Astrocyte of the spinal cord (primary cell): ENCODE data around the gene MAST4.

ENCODE experiments used
- DNase-seq: peaks from one replicate; pipeline ENCODE4 v3.0.0; 2011; ENCODE audit warnings: low read depth, low spot score
- H3K4me3 ChIP-seq: 2 replicates; pipeline ENCODE4 v1.5.1; 2011; ENCODE audit warnings: low read depth, mild to moderate bottlenecking, low read length, moderate library complexity
- in situ Hi-C: cut with HindIII; loops from 2 replicates; pipeline ENCODE4 v1.10.0; 2017; ENCODE audit warnings: low sequenced_read_pairs
- TF ChIP-seq, protein P1 (sequence below): IDR thresholded peaks from 2 replicates; pipeline ENCODE4 v1.5.1; 2012; ENCODE audit warnings: low read depth, mild to moderate bottlenecking, low read length, inconsistent platforms

Gene MAST4

DNA sequence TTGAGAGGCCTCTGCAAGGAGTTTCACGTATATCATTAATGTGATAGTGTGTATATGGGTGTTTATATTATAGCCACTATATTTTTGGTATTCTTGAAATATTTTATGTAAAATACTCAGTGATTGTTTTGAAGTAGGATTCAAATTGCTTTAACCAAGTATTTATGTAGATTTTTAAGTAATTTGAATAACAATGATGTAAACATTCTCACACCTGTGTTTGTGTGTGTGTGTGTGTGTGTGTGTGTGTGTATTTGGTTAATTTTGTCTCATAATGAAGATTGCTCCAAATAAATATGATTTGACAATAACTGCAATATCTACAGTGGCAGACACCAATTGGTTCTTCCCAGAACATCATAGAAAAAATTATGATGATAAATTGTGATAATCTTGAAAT, 307.0 kb downstream of the MAST4 start:
- no peak overlapping the region for H3K4me3 ChIP-seq
- TF ChIP-seq, protein P1, sequence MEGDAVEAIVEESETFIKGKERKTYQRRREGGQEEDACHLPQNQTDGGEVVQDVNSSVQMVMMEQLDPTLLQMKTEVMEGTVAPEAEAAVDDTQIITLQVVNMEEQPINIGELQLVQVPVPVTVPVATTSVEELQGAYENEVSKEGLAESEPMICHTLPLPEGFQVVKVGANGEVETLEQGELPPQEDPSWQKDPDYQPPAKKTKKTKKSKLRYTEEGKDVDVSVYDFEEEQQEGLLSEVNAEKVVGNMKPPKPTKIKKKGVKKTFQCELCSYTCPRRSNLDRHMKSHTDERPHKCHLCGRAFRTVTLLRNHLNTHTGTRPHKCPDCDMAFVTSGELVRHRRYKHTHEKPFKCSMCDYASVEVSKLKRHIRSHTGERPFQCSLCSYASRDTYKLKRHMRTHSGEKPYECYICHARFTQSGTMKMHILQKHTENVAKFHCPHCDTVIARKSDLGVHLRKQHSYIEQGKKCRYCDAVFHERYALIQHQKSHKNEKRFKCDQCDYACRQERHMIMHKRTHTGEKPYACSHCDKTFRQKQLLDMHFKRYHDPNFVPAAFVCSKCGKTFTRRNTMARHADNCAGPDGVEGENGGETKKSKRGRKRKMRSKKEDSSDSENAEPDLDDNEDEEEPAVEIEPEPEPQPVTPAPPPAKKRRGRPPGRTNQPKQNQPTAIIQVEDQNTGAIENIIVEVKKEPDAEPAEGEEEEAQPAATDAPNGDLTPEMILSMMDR: no peak
- in situ Hi-C loops: no loop called here
- no peak for DNase-seq

DNA sequence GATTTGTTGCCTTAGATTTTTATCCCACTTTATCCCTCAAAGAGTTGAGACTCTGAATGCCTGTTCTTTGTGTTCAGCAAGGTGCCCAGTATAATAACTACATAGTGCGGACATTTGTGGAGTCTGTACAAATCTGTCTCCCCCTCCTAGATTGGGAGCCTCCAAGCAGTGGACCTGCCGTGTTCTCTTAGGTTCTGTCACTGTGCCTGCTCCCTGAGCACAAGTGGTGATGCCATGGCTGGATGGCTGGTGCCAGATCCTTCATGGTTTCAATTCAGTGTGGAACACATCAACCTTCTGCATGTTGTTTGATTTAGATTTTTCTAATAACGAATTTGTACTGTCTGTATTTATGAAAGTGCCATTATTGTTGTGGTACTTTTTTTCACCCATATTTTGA, 307.5 kb downstream of the MAST4 start:
- in situ Hi-C loops: no loop called here

DNA sequence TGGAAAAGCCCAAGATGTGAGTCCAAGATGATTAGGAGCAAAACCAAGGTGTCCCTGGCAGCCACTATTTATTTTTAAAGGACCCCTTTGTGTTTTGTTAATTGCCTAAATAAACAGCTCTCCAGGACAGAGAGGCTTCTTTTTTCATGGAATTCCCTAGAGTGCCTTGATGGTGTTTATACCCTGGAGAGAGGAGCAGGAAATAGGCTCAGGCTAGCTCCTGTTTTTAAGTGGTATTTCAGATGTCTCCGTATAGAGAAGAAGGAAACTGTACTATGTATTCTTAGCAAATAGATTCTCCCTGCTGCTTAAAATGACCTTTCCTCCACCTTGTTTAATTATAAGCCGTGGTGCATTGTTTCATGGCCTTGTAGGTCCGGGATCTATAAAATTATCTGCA, 308.0 kb downstream of the MAST4 start:
- in situ Hi-C loops: no loop called here

More for the DNA sequence above, 307.5 kb downstream of the MAST4 start:
- no peak overlapping the region for H3K4me3 ChIP-seq
- TF ChIP-seq, protein P1: no peak
- DNase-seq: no peak

DNA sequence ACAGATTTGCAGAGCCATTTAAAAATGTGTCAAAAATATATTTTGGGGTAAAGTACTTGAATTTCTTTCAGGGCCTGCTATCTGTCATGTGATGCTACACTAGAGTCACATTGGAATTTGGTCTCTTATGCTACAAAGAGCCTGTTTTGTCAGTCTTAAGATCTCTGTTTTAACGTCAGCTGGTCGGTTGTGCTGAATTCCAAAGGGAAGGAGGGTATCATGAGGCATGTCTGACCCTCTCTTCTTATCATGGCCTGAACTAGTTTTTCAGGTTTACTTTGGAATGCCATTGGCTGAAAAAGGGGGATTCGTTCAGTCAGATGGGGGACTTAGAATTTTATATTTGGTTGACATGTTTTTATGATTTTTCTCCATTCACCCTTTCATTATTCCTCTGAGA, 309.8 kb downstream of the MAST4 start:
- in situ Hi-C loops: no loop called here
- TF ChIP-seq, protein P1: no peak
- no peak overlapping the region for H3K4me3 ChIP-seq
- DNase-seq: no peak

More for the DNA sequence above, 308.0 kb downstream of the MAST4 start:
- TF ChIP-seq, protein P1: no peak
- no peak for DNase-seq
- no peak overlapping the region for H3K4me3 ChIP-seq

DNA sequence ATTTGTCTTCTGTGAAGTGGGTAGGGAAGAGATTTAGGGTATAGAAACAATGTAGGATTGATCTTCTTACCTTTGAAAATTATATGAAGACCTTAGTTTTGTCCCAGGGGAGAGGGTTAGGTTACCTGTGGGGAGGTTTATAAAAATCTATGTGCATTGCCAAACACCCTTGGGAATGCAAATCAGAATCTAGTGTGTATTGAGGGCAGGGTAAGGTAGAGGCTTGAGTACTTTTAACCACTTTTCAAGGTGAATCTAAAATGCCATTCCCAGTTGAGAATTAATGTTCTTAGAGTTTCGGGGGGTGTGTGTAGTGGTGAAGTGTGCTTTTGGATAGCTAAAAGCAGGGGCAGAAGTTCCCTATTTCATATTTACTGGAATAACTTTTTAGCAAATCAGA, 312.0 kb downstream of the MAST4 start:
- no peak for DNase-seq
- in situ Hi-C loops: no loop called here

DNA sequence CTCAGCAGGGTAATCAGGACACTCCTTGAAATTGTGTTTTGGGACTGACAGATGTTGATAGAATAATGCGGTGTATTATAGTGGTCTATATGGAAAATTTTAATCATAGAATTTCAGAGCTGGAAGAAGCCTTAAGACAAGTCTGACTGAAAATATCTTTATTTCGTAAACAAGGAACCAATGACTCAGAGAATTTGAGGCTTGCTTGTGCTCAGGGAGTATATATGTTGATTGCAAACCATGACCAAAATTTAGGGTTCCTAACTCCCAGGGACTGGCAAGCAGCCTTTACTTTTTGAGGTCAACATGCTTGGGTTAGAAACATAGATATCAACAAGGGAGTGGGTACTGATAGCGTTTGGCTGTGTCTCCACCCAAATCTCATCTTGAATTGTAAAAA, 313.2 kb downstream of the MAST4 start:
- DNase-seq: no peak
- in situ Hi-C loops: no loop called here
- no peak overlapping the region for H3K4me3 ChIP-seq
- TF ChIP-seq, protein P1: no peak

More for the DNA sequence above, 312.0 kb downstream of the MAST4 start:
- H3K4me3 ChIP-seq: no peak overlapping the region
- TF ChIP-seq, protein P1: no peak

DNA sequence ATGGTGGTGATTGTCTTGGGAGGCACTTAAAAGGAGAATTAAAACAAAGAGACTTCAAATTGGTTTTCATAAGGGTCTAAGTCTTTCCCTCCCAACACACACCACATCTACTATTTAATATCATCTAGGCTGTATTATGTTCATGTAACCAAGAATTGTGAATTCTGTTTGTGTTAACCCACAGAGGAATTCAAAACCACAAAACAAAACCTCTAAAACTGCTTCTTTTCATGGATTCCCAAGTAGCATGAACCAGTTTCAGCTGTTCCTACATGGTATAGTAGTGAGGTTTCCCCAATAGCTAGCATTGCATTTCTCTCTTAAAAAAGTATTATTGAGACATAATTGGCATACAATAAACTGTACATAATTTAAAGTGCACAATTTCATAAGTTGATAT, 316.6 kb downstream of the MAST4 start:
- H3K4me3 ChIP-seq: no peak overlapping the region
- in situ Hi-C loops: no loop called here
- TF ChIP-seq, protein P1: no peak
- DNase-seq: peak; percentile 57
